SU-DHL-6 (cell line): ENCODE results near the gene TPBGL.

Experiments
- H2AFZ ChIP-seq: fragments of 200-600 bp; sonication (generic); 2 replicates; pipeline ENCODE4 v1.6.1; 2014; ENCODE audit warnings: low read depth, mild to moderate bottlenecking, moderate library complexity, mixed read lengths, antibody characterized with exemption, low read length; ENCODE audit not compliant: severe bottlenecking
- H3F3A ChIP-seq: fragments of 200-600 bp; shearing (Covaris generic); 2 replicates; pipeline ENCODE4 v1.6.0; 2016; ENCODE audit warnings: antibody characterized with exemption, mild to moderate bottlenecking; ENCODE audit not compliant: insufficient read depth
- H3K27ac ChIP-seq: fragments of 200-600 bp; sonication (generic); 2 replicates; pipeline ENCODE4 v1.5.1; 2016; ENCODE audit warnings: low read depth, mild to moderate bottlenecking, low read length, moderate library complexity, mixed read lengths
- H3K27me3 ChIP-seq: fragments of 200-600 bp; sonication (generic), shearing (Covaris generic); 2 replicates; pipeline ENCODE4 v1.6.0; 2014; ENCODE audit warnings: mild to moderate bottlenecking, low read length
- H3K36me3 ChIP-seq: fragments of 200-600 bp; sonication (generic); 2 replicates; pipeline ENCODE4 v1.6.1; 2014; ENCODE audit warnings: mild to moderate bottlenecking, low read length, mixed read lengths
- H3K4me2 ChIP-seq: fragments of 300-600, 200-600 bp; shearing (Covaris generic), sonication (generic); 2 replicates; pipeline ENCODE4 v1.6.0; 2014; ENCODE audit warnings: low read length, low read depth, mild to moderate bottlenecking; ENCODE audit not compliant: poor library complexity, severe bottlenecking
- H3K4me3 ChIP-seq: fragments of 200-600 bp; sonication (generic); 2 replicates; pipeline ENCODE4 v1.5.1; 2014; ENCODE audit warnings: antibody characterized with exemption, low read length, mild to moderate bottlenecking, mixed read lengths; ENCODE audit not compliant: insufficient read depth, poor library complexity, severe bottlenecking
- H3K79me2 ChIP-seq: fragments of 200-600 bp; sonication (generic); 2 replicates; pipeline ENCODE4 v1.6.1; 2014; ENCODE audit warnings: mild to moderate bottlenecking, low read length, moderate library complexity; ENCODE audit not compliant: insufficient read depth
- H3K9ac ChIP-seq: fragments of 200-600 bp; sonication (generic); 2 replicates; pipeline ENCODE4 v1.7.0; 2014; ENCODE audit warnings: mild to moderate bottlenecking, low read length
- H3K9me2 ChIP-seq: fragments of 200-600 bp; sonication (generic); replicated peaks from 2 replicates; pipeline ENCODE4 v1.6.1; 2014; ENCODE audit warnings: low read length; ENCODE audit not compliant: insufficient read depth
- H3K9me3 ChIP-seq: fragments of 200-600 bp; sonication (generic); 2 replicates; pipeline ENCODE4 v1.6.1; 2014; ENCODE audit warnings: low read length, mixed read lengths; ENCODE audit not compliant: insufficient read depth
- H4K20me1 ChIP-seq: fragments of 200-600 bp; sonication (generic); 2 replicates; pipeline ENCODE4 v1.6.1; 2014; ENCODE audit warnings: low read depth, mild to moderate bottlenecking, antibody characterized with exemption, low read length, moderate library complexity, mixed read lengths
- CTCF ChIP-seq: fragments of 200-600 bp; sonication (generic); IDR thresholded peaks from one replicate; pipeline ENCODE4 v1.5.1; 2017; ENCODE audit warnings: antibody characterized with exemption, mild to moderate bottlenecking, low read length, moderate library complexity; ENCODE audit not compliant: insufficient read depth, poor library complexity, severe bottlenecking
- EZH2phosphoT487 ChIP-seq: fragments of 200-600 bp; sonication (generic), shearing (Covaris generic); conservative IDR thresholded peaks from 2 replicates; pipeline ENCODE4 v1.6.1; 2018; ENCODE audit warnings: mild to moderate bottlenecking, antibody characterized with exemption, low read length, moderate library complexity, mixed read lengths

The TPBGL gene

GRCh38 chr11:75219869-75220268, 20.7 kb upstream of the TPBGL start:
- Histone ChIP-seq H3K27ac (no peak overlapping the region), H3K9ac (no peak overlapping the region), H3K9me2 (no peaks in the 10 kb centered on the region), H3F3A (no peaks in the 10 kb centered on the region), H3K4me3 (no peak overlapping the region), H3K79me2 (no peaks in the 10 kb centered on the region), H2AFZ (no peak overlapping the region), H3K27me3 (no peaks in the 10 kb centered on the region), H4K20me1 (no peaks in the 10 kb centered on the region), H3K36me3 (no peaks in the 10 kb centered on the region), H3K9me3 (no peaks in the 10 kb centered on the region), H3K4me2 (no peak overlapping the region)
- TF ChIP-seq CTCF (no peak), EZH2phosphoT487 (no peak)

GRCh38 chr11:75223954-75224643, 16.5 kb upstream of the TPBGL start:
- H3K9me2 ChIP-seq = no peaks in the 10 kb centered on the region
- H3K79me2 ChIP-seq = no peaks in the 10 kb centered on the region
- H3F3A ChIP-seq = no peaks in the 10 kb centered on the region
- H3K9ac ChIP-seq = no peak overlapping the region
- H3K9me3 ChIP-seq = no peaks in the 10 kb centered on the region
- no peaks in the 10 kb centered on the region for H3K36me3 ChIP-seq
- TF ChIP-seq CTCF (no peak), EZH2phosphoT487 (no peak)
- H3K27ac ChIP-seq = no peak overlapping the region
- H3K4me2 ChIP-seq = no peak overlapping the region
- no peaks in the 10 kb centered on the region for H3K27me3 ChIP-seq
- H4K20me1 ChIP-seq = no peaks in the 10 kb centered on the region
- H3K4me3 ChIP-seq = no peak overlapping the region
- H2AFZ ChIP-seq = no peak overlapping the region

GRCh38 chr11:75225794-75226193, 14.8 kb upstream of the TPBGL start:
- Histone ChIP-seq H3K9me2 (no peaks in the 10 kb centered on the region), H3K9ac (no peak overlapping the region), H4K20me1 (no peaks in the 10 kb centered on the region), H3K27me3 (no peaks in the 10 kb centered on the region), H3K4me2 (no peak overlapping the region), H3K9me3 (no peaks in the 10 kb centered on the region), H3F3A (no peaks in the 10 kb centered on the region), H2AFZ (no peak overlapping the region), H3K27ac (no peak overlapping the region), H3K36me3 (no peaks in the 10 kb centered on the region), H3K79me2 (no peaks in the 10 kb centered on the region), H3K4me3 (no peak overlapping the region)
- TF ChIP-seq CTCF = no peak
- no peak for TF ChIP-seq EZH2phosphoT487
